Activated T-helper 2 cell treated with anti-CD3 and anti-CD28 coated beads, Interferon-gamma antibody, Interleukin-2, Interleukin-4, amounts not matched to agents 10 μg/mL and 5 μg/mL and 100 μg/mL, durations not matched to agents 14 hours and 24 hours and 36 hours (primary cell): ENCODE measurements around the gene ITK. TPM values are rescaled to one million over a fixed set of nuclear protein-coding genes. Genes with fewer than 3 reads are reported as not detected.
"Not testable (repeated sequence)": the region's sequence is repeated elsewhere in the genome, so short reads cannot be mapped to it uniquely, and the experiment has no call there.

Experiments
- DNase-seq: peaks from one replicate; pipeline ENCODE4 v3.0.0; 2021; ENCODE audit warnings: low spot score
- H3K27ac Mint-ChIP-seq: one replicate; pipeline ENCODE4 v1.8.0; 2021; ENCODE audit warnings: mixed read lengths
- H3K27me3 Mint-ChIP-seq: one replicate; pipeline ENCODE4 v1.8.0; 2021; ENCODE audit warnings: low read depth, mixed read lengths
- H3K36me3 Mint-ChIP-seq: one replicate; pipeline ENCODE4 v1.8.0; 2021; ENCODE audit warnings: low read depth, mixed read lengths
- H3K4me1 Mint-ChIP-seq: one replicate; pipeline ENCODE4 v1.8.0; 2021; ENCODE audit warnings: low read depth, mixed read lengths
- H3K4me3 Mint-ChIP-seq: one replicate; pipeline ENCODE4 v1.8.0; 2021; ENCODE audit warnings: low read depth, mild to moderate bottlenecking, moderate library complexity, mixed read lengths
- H3K9me3 Mint-ChIP-seq: one replicate; pipeline ENCODE4 v1.8.0; 2021; ENCODE audit warnings: mixed read lengths
- intact Hi-C: fragments of 100-400 bp; cut with micrococcal nuclease; formaldehyde crosslinking; loops from one replicate; pipeline ENCODE4 v1.15.1; 2023
- total RNA-seq: library from RNA; stranded (reverse); gene quantifications from 2 replicates; pipeline ENCODE4 v1.2.3, GENCODE V29; 2022

The ITK gene
- total RNA-seq, 1 donor from 2014 or later = 319 TPM

DNA sequence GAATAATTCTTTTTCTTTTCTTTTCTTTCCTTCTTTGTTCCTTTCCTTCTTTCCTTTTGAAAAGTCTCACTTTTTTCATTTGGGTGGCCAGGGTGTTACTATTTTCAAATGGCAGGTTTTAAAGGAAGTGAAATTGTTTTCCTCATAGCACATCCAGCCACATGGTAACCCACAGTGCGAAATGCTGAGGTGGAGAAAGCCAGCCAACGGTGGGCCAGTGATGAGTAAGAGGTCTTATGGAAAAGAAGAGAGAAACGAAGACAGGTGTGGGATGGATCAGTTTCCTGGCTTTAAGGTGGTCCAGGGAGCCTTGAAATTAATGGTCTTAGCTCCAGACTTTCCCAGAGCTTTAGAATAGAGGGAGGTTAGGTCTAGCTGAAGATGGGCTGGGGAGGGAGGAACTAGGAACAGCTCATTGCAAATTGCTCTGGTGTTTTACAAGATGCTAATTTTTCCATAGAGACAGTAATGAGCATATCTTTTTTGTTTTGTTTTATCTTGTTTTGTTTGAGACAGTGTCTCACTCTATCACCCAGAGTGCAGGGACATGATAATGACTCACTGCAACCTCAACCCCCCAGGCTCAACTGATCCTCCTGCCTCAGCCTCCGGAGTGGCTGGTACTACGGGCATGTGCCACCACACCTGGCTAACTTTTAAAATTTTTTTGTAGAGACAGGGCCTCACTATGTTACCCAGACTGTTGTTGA, 17.8 kb downstream of the ITK start:
- intact Hi-C loops = loop anchor here (1.0 to 2.0 kb wide), 3 partner anchors 21 to 46 kb away; no protein-coding TSS in a partner anchor
- H3K9me3 Mint-ChIP-seq = no peaks in the 10 kb centered on the region
- peak overlapping the region; percentile 55 for H3K4me3 Mint-ChIP-seq
- peaks cover 94% of the 10 kb centered on the region for H3K36me3 Mint-ChIP-seq
- H3K4me1 Mint-ChIP-seq = peaks cover 85% of the 10 kb centered on the region
- H3K27me3 Mint-ChIP-seq = no peaks in the 10 kb centered on the region
- no peak for DNase-seq
- peak overlapping the region; percentile 84 for H3K27ac Mint-ChIP-seq

DNA sequence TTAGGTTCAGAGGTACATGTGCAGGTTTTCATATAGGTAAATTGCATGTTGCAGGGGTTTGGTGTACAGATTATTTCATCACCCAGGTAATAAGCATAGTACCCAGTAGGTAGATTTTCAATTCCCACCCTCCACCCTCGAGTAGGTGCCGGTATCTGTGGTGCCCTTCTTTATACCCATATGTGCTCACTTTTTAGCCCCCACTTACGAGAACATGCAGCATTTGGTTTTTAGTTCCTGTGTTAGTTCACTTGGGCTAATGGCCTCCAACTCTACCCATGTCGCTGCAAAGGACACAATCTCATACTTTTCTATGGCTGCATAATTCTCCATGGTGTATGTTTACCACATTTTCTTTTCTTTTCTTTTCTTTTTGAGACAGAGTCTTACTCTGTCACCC, 21.2 kb downstream of the ITK start:
- intact Hi-C loops = no loop called here
- peaks cover 90% of the 10 kb centered on the region for H3K36me3 Mint-ChIP-seq
- H3K9me3 Mint-ChIP-seq = no peaks in the 10 kb centered on the region
- H3K27ac Mint-ChIP-seq = peak overlapping the region; percentile 64
- no peak for DNase-seq
- H3K4me1 Mint-ChIP-seq = peaks cover 79% of the 10 kb centered on the region
- no peaks in the 10 kb centered on the region for H3K27me3 Mint-ChIP-seq
- H3K4me3 Mint-ChIP-seq = peak overlapping the region; percentile 46

DNA sequence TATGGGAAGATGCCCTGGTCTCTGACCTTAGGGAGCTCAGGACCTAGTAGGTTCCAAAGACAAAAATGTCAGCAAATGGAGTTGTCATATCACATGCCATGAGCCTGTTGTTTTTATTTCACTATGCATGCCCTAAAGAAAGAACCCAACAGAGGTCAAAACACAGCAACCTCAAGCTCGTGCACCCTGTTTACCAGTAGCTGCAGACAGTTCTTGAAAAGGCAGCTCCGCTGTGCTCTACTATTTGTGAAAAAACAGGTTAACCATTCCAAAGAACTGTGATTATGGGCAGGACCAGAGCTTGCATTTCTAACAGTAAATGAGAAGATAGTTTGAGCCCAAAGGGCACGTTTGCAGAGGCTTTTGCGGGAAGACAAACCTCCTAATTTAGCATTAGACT, 22.8 kb downstream of the ITK start:
- Mint-ChIP-seq H3K4me1 (peaks cover 77% of the 10 kb centered on the region), H3K36me3 (peaks cover 92% of the 10 kb centered on the region), H3K4me3 (peak overlapping the region; percentile 65), H3K9me3 (no peaks in the 10 kb centered on the region), H3K27me3 (no peaks in the 10 kb centered on the region), H3K27ac (peak overlapping the region; percentile 70)
- no peak for DNase-seq
- intact Hi-C loops = loop anchor here (1.0 kb wide), 1 partner anchor 14 kb away; no protein-coding TSS in a partner anchor

DNA sequence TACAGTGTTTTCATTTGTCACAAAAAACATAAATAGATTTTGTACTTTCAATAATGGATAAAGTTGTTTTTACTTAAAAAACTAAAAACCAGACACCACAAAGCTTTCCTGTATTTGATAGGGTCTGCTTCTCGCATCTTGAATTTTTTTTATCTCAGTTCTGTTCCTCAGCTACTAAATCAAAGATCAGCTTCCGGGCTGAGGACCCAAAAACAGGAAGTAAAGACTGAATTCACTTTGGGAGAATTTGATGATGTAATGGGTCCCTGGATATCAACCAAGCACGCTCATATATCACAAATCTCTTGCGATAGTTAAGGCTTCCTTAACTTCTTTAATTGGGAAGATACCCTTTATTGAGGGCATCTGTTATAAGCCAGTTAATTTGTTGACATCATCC, 24.1 kb downstream of the ITK start:
- Mint-ChIP-seq H3K4me3 (peak overlapping the region; percentile 2), H3K27me3 (no peaks in the 10 kb centered on the region), H3K9me3 (no peaks in the 10 kb centered on the region), H3K4me1 (peaks cover 70% of the 10 kb centered on the region), H3K36me3 (peaks cover 93% of the 10 kb centered on the region), H3K27ac (peak overlapping the region; percentile 62)
- intact Hi-C loops = no loop called here
- no peak for DNase-seq

DNA sequence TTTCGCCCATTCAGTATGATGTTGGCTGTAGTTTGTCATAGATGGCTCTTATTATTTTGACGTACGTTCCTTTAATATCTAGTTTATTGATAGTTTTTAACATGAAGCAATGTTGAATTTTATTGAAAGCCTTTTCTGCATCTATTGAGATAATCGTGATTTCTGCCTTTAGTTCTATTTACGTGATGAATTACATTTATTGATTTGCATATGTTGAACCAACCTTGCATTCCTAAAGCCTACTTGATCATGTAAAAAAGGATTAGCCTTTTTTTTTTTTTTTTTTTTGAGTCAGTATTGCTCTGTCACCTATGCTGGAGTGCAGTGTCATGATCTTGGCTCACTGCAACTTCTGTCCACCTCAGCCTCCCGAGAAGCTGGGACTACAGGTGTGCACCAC, 25.1 kb downstream of the ITK start:
- intact Hi-C loops = no loop called here
- DNase-seq = no peak
- Mint-ChIP-seq H3K9me3 (no peaks in the 10 kb centered on the region), H3K36me3 (peaks cover 92% of the 10 kb centered on the region), H3K4me3 (no peak overlapping the region), H3K27me3 (no peaks in the 10 kb centered on the region), H3K27ac (no peak overlapping the region), H3K4me1 (peaks cover 68% of the 10 kb centered on the region)

DNA sequence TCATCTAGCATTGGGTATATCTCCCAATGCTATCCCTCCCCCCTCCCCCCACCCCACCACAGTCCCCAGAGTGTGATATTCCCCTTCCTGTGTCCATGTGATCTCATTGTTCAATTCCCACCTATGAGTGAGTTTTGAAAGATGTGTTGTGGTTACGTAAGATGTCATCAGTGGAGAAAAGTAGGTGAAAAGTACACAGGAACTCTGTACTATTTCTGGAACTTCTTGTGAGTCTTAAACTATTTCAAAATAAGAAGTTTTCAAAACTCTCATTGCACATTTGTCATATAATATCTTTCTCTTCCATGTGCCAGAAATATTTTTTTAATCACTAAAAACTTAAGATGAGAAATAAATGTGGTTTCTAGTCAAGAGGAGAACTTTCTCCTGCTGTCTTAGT, 30.0 kb downstream of the ITK start:
- H3K27me3 Mint-ChIP-seq, DNase-seq, H3K9me3 Mint-ChIP-seq, intact Hi-C loops, H3K4me3 Mint-ChIP-seq: not testable (repeated sequence)
- peak overlapping the region; percentile 49 for H3K27ac Mint-ChIP-seq
- H3K36me3 Mint-ChIP-seq = peaks cover 98% of the 10 kb centered on the region
- peaks cover 79% of the 10 kb centered on the region for H3K4me1 Mint-ChIP-seq

DNA sequence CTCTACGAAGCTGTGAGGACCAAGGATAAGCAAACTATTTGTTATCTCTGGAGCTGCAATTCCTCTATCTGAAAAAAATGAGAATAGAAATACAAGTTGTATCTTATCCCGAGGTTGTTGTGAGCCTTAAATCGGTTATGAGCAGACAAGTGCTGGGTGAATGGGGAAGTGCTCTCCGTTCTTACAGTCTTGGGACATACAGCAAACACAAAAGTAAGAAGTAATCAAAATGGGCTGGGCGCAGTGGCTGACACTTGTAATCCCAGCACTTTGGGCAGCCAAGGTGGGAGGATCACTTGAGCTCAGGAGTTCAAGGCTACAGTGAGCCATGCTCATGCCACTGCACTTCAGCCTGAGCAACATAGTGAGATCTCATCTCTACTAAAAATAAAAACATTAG, 31.7 kb downstream of the ITK start:
- no peaks in the 10 kb centered on the region for H3K27me3 Mint-ChIP-seq
- no peak for DNase-seq
- H3K9me3 Mint-ChIP-seq = no peaks in the 10 kb centered on the region
- intact Hi-C loops = no loop called here
- H3K27ac Mint-ChIP-seq = peak overlapping the region; percentile 86
- H3K36me3 Mint-ChIP-seq = peaks cover 99% of the 10 kb centered on the region
- no peak overlapping the region for H3K4me3 Mint-ChIP-seq
- peaks cover 84% of the 10 kb centered on the region for H3K4me1 Mint-ChIP-seq

DNA sequence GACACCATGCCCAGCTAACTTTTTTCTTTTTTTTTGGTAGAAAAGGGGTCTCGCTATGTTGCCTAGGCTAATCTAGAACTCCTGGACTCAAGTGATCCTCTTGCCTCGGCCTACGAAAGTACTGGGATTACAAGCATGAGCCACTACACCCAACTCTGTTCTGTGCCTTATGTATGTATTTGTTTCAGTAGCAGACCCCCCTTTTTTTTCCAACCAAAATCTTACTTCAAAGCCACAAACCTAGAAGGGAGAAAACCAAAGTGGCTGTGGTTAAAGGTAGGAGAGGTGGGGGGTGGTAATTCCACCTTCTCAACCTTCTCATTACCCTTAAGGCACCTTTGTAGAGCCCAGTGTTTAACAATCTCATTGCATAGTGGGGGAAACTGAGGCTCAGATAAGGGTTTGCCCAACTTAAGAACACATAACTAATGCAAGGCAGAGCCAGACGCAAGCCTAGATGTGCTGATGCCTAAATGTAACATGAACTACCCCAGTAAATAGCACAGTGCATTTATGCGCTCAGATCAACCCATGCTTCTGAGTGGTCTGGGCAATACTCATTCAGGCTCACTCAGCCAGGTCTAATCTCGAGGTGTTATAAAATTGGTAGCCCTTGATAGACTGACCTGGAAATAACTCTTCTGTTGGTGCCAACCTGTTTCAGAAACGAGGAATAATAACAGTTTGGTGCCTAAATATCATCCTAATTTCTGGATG, 33.0 kb downstream of the ITK start:
- H3K36me3 Mint-ChIP-seq = peaks cover 99% of the 10 kb centered on the region
- no peak overlapping the region for H3K4me3 Mint-ChIP-seq
- peaks cover 81% of the 10 kb centered on the region for H3K4me1 Mint-ChIP-seq
- intact Hi-C loops = loop anchor here (1.0 kb wide), 1 partner anchor 9 kb away; no protein-coding TSS in a partner anchor
- H3K9me3 Mint-ChIP-seq = no peaks in the 10 kb centered on the region
- H3K27me3 Mint-ChIP-seq = no peaks in the 10 kb centered on the region
- no peak for DNase-seq
- H3K27ac Mint-ChIP-seq = peak overlapping the region; percentile 46

DNA sequence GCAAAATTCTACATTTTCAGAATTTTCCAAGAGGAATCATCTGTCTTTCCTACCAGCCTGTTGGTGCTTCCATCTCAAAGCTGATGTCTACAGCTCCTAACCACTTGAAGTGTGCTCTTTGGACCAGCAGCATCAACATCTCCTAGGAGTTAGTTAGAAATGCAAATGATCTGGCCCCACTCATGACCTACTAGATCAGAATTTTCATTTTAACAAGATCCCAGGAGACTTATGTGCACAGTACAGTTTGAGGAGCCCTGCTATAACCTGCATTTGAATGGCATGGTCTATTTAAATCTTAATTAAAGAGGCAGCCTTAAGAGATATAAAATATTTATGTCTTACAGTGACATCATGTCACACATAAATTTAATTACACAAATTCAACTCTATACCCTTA, 33.8 kb downstream of the ITK start:
- peak overlapping the region; percentile 93 for H3K27ac Mint-ChIP-seq
- no peak for DNase-seq
- peaks cover 84% of the 10 kb centered on the region for H3K4me1 Mint-ChIP-seq
- no peak overlapping the region for H3K4me3 Mint-ChIP-seq
- no peaks in the 10 kb centered on the region for H3K9me3 Mint-ChIP-seq
- H3K27me3 Mint-ChIP-seq = no peaks in the 10 kb centered on the region
- intact Hi-C loops = no loop called here
- H3K36me3 Mint-ChIP-seq = peaks cover 99% of the 10 kb centered on the region

DNA sequence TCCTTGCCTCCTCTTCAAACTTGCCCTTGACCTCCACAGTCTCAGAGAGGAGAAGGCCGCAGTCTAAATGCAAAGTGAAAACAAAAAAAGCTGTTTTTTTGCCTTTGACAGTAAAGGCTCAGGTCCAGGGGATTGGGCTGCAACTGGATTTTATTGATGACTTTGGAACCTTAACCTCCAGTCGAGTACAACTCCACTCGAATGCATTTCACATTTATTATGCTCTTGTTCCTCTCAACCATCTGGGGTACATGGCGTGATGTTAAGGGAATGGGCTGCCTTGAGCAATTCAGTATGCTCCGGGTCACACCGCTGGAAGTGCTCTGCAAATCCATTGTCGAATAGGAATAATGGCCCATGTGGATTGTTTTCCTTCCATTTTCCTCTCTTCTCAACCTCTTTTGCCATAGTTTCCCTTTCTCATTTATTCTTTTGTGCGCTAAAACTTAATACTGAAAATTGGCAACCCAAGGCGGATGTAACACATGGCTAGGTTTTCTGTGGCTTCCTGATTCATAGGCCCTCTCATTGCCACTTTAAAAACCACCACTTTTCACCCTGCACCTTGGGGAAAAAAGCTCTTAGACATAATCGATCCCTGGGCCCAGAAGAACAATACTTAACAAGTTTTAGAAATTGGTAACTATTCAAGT, 34.3 kb downstream of the ITK start:
- no peak for DNase-seq
- peak overlapping the region; percentile 93 for H3K27ac Mint-ChIP-seq
- peak overlapping the region; percentile 61 for H3K4me3 Mint-ChIP-seq
- no peaks in the 10 kb centered on the region for H3K27me3 Mint-ChIP-seq
- peaks cover 89% of the 10 kb centered on the region for H3K4me1 Mint-ChIP-seq
- H3K36me3 Mint-ChIP-seq = peaks cover 99% of the 10 kb centered on the region
- H3K9me3 Mint-ChIP-seq = no peaks in the 10 kb centered on the region
- intact Hi-C loops = loop anchor here (5.0 kb wide), 1 partner anchor 183 kb away; no protein-coding TSS in a partner anchor

DNA sequence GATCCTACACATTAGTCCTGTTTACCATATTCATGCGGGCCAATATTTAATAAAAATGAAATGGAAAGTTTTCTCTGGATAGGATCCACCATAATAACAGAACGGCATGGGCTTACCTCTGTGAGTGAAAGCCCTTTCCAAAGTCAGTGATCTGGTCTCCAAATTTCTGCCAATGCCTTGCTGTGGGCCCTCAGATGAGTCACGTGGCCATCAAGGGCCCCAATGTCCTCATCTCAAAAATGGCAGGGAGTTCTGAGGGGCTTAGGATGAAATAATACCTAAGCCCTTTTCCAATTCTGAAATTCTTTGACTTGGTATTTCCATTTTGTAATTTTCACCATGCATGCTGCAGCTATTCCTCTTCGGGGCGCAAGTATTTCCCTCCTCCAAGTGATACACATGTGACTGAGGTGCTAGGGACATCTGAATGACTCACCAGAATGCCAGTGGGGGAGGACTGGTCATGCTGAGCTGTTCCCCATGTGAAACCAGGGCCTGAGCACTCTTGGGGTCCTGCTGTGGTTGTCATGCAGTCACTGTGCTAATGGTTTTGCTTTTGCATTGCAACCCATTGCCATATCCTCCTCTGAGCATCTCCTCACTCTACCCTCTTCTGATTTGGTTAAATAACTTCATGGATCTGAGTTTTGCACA, 35.0 kb downstream of the ITK start:
- Mint-ChIP-seq H3K27ac (peak overlapping the region; percentile 93), H3K9me3 (no peaks in the 10 kb centered on the region), H3K4me1 (peaks cover 91% of the 10 kb centered on the region), H3K27me3 (no peaks in the 10 kb centered on the region), H3K4me3 (peak overlapping the region; percentile 61), H3K36me3 (peaks cover 99% of the 10 kb centered on the region)
- intact Hi-C loops = loop anchor here (5.0 kb wide), 1 partner anchor 183 kb away; no protein-coding TSS in a partner anchor
- no peak for DNase-seq

DNA sequence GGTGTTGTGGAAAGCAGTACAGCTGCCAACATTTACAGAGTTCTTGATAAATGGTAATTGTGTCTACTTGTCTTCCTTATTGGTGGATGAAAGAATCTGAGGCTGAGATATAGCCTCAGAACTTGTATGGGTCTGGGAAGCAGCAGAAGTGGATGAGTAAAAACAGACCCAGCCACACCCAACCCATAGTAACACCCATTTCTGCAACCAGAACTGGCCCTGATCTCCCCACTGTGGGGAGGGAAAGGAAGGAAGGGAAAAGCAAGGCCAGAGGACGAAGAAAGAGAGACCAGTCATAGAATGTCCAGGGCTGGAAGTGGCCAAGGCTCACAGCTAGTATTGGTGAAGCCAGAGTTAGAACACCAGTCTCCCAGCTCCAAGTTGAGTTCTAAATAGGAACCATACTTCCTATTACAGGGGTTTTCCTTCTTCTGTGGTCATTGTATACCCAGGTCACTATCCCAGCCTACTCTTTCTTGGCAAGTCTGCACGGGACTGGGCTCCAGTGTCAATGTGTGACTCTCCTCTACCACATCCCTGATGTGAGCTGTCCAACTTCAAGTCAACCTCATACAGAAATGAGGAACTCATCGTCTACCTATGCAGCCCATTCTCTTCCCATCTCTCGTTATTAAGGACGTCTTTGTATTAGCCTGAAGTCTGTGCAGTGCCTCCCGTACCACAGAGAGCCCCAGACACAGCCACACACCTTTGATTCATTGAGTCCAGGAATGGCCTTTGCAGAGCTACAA, 35.9 kb downstream of the ITK start:
- H3K4me1 Mint-ChIP-seq = peaks cover 88% of the 10 kb centered on the region
- H3K27me3 Mint-ChIP-seq = no peaks in the 10 kb centered on the region
- intact Hi-C loops = loop anchor here (1.0 to 5.0 kb wide), 3 partner anchors 13 to 184 kb away; partner anchors contain the start of gene ITK
- H3K4me3 Mint-ChIP-seq = peak overlapping the region; percentile 70
- H3K27ac Mint-ChIP-seq = peak overlapping the region; percentile 93
- DNase-seq = no peak
- H3K36me3 Mint-ChIP-seq = peaks cover 98% of the 10 kb centered on the region
- H3K9me3 Mint-ChIP-seq = no peaks in the 10 kb centered on the region
